GM21515 (cell line): ENCODE measurements around the gene FUT7.
"Not testable (repeated sequence)": the region's sequence is repeated elsewhere in the genome, so short reads cannot be mapped to it uniquely, and the experiment has no call there.

Experiments
- ATAC-seq: cut with Tn5 transposase; IDR thresholded peaks from one replicate; pipeline ENCODE4 v1.9.1; 2021; ENCODE audit not compliant: unreplicated experiment

The FUT7 gene

GRCh38 chr9:137006116-137007003 lies 25.5 kb downstream of the FUT7 start:
- ATAC-seq: no peak

- not testable (repeated sequence) for ATAC-seq
Measured at GRCh38 chr9:137004285-137004684, 27.6 kb downstream of the FUT7 start.

- no peak for ATAC-seq
Measured at GRCh38 chr9:137002646-137003041, 29.2 kb downstream of the FUT7 start.

GRCh38 chr9:137001857-137002645 lies 29.8 kb downstream of the FUT7 start:
- ATAC-seq: no peak

- ATAC-seq: peak; percentile 69
Measured at GRCh38 chr9:137000177-137000930, 31.5 kb downstream of the FUT7 start.

GRCh38 chr9:136997830-136998234 lies 34.1 kb downstream of the FUT7 start:
- ATAC-seq: no peak

GRCh38 chr9:136997371-136997770 lies 34.5 kb downstream of the FUT7 start:
- ATAC-seq: no peak

- no peak for ATAC-seq
Measured at GRCh38 chr9:136996361-136997292, 35.3 kb downstream of the FUT7 start, which contains the start of gene CLIC3. CLIC3 (minus strand) TSS chr9:136996568; CDS start chr9:136996543, 25 bp downstream.

GRCh38 chr9:136995772-136996311 lies 36.0 kb downstream of the FUT7 start:
- ATAC-seq: no peak

GRCh38 chr9:136995362-136995761 lies 36.5 kb downstream of the FUT7 start:
- ATAC-seq: no peak

GRCh38 chr9:136994888-136995230 lies 37.0 kb downstream of the FUT7 start:
- ATAC-seq: no peak

- no peak for ATAC-seq
Measured at GRCh38 chr9:136994180-136994887, 37.6 kb downstream of the FUT7 start.

GRCh38 chr9:136992819-136993369 lies 39.0 kb downstream of the FUT7 start:
- ATAC-seq: no peak

- ATAC-seq: peak; percentile 69
Measured at GRCh38 chr9:136991993-136992818, 39.7 kb downstream of the FUT7 start, which contains the start of gene PAXX. PAXX (plus strand) TSS chr9:136992422; CDS start chr9:136992444, 22 bp downstream.

- no peak for ATAC-seq
Measured at GRCh38 chr9:136990242-136990911, 41.5 kb downstream of the FUT7 start.

GRCh38 chr9:136988872-136989271 lies 43.0 kb downstream of the FUT7 start:
- ATAC-seq: no peak

GRCh38 chr9:136985853-136986252 lies 46.0 kb downstream of the FUT7 start:
- ATAC-seq: no peak
